Activated B cell treated with CpG ODN at 0.5 μM for 24 hours (primary cell): ENCODE results near the gene C16orf90. TPM values are rescaled to one million over a fixed set of nuclear protein-coding genes. Genes with fewer than 3 reads are reported as not detected.

ENCODE experiments used
- ATAC-seq: fragments of 200-7000 bp; cut with Tn5 transposase; one replicate; pipeline ENCODE4 v1.10.0; 2021; ENCODE audit warnings: low read depth, mild to moderate bottlenecking, moderate library complexity
- CTCF ChIA-PET: fragments of 350-600 bp; sonication (Branson Sonifier 250); formaldehyde crosslinking; loops from one replicate; lab custom pipeline; 2021; ENCODE audit warnings: antibody characterized with exemption; lab: Charles Lee
- POLR2A ChIA-PET: fragments of 350-600 bp; sonication (Branson Sonifier 250); formaldehyde crosslinking; loops from one replicate; lab custom pipeline; 2021; ENCODE audit warnings: antibody characterized with exemption; lab: Charles Lee
- DNase-seq: peaks from one replicate; pipeline ENCODE4 v3.0.0; 2022
- H3K27ac Mint-ChIP-seq: one replicate; pipeline ENCODE4 v1.8.0; 2020; ENCODE audit warnings: mixed read lengths
- H3K27me3 Mint-ChIP-seq: one replicate; pipeline ENCODE4 v1.8.0; 2021; ENCODE audit warnings: mixed read lengths
- H3K36me3 Mint-ChIP-seq: one replicate; pipeline ENCODE4 v1.8.0; 2021; ENCODE audit warnings: low read depth, mixed read lengths
- H3K4me1 Mint-ChIP-seq: one replicate; pipeline ENCODE4 v1.8.0; 2021; ENCODE audit warnings: mixed read lengths
- H3K4me3 Mint-ChIP-seq: one replicate; pipeline ENCODE4 v1.8.0; 2020; ENCODE audit warnings: mild to moderate bottlenecking, mixed read lengths
- H3K9me3 Mint-ChIP-seq: one replicate; pipeline ENCODE4 v1.8.0; 2020; ENCODE audit warnings: mixed read lengths
- intact Hi-C: fragments of 100-400 bp; cut with micrococcal nuclease; formaldehyde crosslinking; loops from one replicate; pipeline ENCODE4 v1.15.1; 2024
- total RNA-seq: library from RNA; stranded (reverse); gene quantifications from 2 replicates; pipeline ENCODE4 v1.2.3, GENCODE V29; 2022
- TF ChIP-seq, protein P1 (sequence below): fragments of 200-600 bp; IDR thresholded peaks from one replicate; pipeline ENCODE4 v1.8.0; 2022; ENCODE audit warnings: antibody characterized with exemption, mild to moderate bottlenecking

The C16orf90 gene
- total RNA-seq, 1 donor from 2014 or later: not detected

DNA sequence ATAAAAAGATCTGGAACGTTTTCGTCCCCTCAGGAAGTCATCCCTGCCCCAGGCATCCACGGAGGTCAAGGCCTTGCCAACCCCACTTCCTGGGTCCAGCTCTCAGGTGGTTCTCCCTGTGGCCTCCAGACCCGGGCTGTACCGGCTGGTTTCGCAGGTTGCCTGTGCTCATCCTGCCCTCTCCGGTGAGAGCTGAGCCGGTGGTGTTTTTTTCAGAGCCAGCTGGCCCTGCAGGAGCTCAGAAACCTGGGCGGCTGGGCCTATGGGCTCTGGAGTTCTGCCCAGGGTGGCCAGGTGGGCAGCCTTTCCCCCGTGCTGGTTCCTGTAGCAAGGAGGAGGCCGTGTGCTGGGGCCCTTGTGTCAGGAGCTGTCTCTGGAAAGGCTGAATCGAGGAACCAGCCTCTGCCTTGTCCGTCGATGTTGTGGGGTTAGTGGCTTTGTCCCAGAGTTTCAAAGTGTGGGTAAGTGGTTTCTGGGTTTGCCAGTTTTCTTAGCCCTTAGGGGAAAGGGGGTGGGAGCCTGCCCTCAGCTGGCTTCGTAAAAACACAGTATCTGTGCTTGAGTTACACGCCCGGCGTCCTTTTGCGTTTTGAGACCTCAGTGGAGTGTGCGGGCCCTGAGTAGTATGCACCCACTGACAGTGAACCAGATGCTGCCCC lies 23.6 kb downstream of the C16orf90 start:
- DNase-seq: no peak
- no peaks in the 10 kb centered on the region for H3K27me3 Mint-ChIP-seq

DNA sequence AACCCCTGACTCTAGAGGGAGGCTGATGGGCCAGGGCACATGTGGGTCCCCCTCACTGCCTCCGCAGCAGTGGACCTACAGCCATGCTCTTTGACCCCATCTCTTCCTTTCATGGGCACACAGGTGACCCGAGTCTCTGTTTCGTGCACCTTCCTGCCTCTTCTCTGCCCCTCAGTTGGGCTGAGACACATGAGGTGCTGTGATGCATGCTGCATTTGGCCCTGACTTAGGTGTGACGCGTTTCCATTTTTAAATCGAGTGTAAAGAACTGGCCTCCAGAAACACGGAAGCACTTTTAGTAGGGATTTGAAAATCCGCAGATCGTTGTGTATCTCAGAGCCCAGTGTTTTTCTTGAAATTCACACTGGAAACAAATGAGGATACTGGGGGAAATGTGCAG lies 24.6 kb downstream of the C16orf90 start:
- Mint-ChIP-seq H3K27me3 (no peaks in the 10 kb centered on the region), H3K27ac (no peak overlapping the region), H3K9me3 (peaks cover 4% of the 10 kb centered on the region), H3K36me3 (peaks cover 44% of the 10 kb centered on the region), H3K4me1 (peaks cover 30% of the 10 kb centered on the region), H3K4me3 (no peak overlapping the region)
- ChIA-PET CTCF (no interaction called here), POLR2A (no interaction called here)
- no peak for DNase-seq
- ATAC-seq: no peak
- TF ChIP-seq, protein P1, sequence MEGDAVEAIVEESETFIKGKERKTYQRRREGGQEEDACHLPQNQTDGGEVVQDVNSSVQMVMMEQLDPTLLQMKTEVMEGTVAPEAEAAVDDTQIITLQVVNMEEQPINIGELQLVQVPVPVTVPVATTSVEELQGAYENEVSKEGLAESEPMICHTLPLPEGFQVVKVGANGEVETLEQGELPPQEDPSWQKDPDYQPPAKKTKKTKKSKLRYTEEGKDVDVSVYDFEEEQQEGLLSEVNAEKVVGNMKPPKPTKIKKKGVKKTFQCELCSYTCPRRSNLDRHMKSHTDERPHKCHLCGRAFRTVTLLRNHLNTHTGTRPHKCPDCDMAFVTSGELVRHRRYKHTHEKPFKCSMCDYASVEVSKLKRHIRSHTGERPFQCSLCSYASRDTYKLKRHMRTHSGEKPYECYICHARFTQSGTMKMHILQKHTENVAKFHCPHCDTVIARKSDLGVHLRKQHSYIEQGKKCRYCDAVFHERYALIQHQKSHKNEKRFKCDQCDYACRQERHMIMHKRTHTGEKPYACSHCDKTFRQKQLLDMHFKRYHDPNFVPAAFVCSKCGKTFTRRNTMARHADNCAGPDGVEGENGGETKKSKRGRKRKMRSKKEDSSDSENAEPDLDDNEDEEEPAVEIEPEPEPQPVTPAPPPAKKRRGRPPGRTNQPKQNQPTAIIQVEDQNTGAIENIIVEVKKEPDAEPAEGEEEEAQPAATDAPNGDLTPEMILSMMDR: no peak
- intact Hi-C loops: no loop called here

More for the DNA sequence above, 23.6 kb downstream of the C16orf90 start:
- no peak for ATAC-seq
- CTCF ChIA-PET: no interaction called here
- Mint-ChIP-seq H3K4me3 (no peak overlapping the region), H3K4me1 (peaks cover 27% of the 10 kb centered on the region), H3K9me3 (peaks cover 4% of the 10 kb centered on the region), H3K27ac (no peak overlapping the region), H3K36me3 (peaks cover 37% of the 10 kb centered on the region)
- intact Hi-C loops: no loop called here
- TF ChIP-seq, protein P1: no peak
- POLR2A ChIA-PET: no interaction called here

DNA sequence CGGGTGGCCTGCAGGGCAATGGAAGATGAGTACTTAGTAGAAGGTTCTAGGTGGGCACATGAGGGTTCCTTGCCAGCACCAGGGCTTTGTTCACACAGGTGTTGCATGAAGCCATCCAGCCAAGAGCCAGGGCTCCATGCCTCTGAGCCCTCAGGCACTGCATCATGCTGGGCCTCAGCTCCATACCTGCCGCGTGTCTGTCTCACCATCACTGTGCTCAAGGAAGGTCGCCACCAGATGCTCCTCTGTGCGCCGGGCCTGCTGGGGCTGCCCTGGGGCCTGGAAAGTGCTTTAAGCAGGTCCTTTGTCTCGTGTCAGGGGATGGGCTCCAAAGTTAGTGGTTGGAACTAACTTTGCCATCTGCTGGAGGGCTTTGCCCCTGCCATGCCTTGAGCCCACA lies 25.6 kb downstream of the C16orf90 start:
- Mint-ChIP-seq H3K4me3 (no peak overlapping the region), H3K27ac (no peak overlapping the region), H3K36me3 (peaks cover 48% of the 10 kb centered on the region), H3K4me1 (peaks cover 36% of the 10 kb centered on the region), H3K27me3 (no peaks in the 10 kb centered on the region), H3K9me3 (peaks cover 4% of the 10 kb centered on the region)
- DNase-seq (no peak), ATAC-seq (no peak)
- CTCF ChIA-PET: no interaction called here
- intact Hi-C loops: no loop called here
- POLR2A ChIA-PET: no interaction called here
- TF ChIP-seq, protein P1: no peak

DNA sequence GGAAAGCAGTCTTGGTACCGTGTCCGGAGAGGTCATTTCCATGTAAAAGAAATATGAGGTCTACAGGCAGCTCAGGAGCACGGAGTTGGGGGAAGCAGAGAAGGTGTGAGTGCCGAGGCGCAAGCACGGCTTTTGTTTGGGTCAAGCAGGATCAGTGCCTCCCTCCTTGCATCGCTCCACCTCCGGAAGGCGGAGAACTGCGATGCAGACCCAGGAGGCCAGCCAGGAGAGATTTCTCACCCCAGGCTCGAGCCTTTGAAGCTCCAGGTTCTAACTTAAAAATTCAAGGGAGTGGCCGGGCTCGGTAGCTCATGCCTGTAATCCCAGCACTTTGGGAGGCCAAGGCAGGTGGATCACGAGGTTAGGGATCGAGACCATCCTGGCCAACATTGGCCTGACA lies 26.8 kb downstream of the C16orf90 start:
- ATAC-seq (no peak), DNase-seq (no peak)
- H3K27ac Mint-ChIP-seq: no peak overlapping the region
- CTCF ChIA-PET: no interaction called here
- intact Hi-C loops: no loop called here
- POLR2A ChIA-PET: no interaction called here
- no peak overlapping the region for H3K4me3 Mint-ChIP-seq
- H3K27me3 Mint-ChIP-seq: no peaks in the 10 kb centered on the region
- peaks cover 4% of the 10 kb centered on the region for H3K9me3 Mint-ChIP-seq
- H3K36me3 Mint-ChIP-seq: peaks cover 48% of the 10 kb centered on the region
- TF ChIP-seq, protein P1: no peak
- H3K4me1 Mint-ChIP-seq: peaks cover 43% of the 10 kb centered on the region

- H3K27ac Mint-ChIP-seq: no peak overlapping the region
- H3K27me3 Mint-ChIP-seq: no peaks in the 10 kb centered on the region
- POLR2A ChIA-PET: no interaction called here
- H3K4me3 Mint-ChIP-seq: no peak overlapping the region
- H3K9me3 Mint-ChIP-seq: peaks cover 1% of the 10 kb centered on the region
- TF ChIP-seq, protein P1: no peak
- ATAC-seq (no peak), DNase-seq (no peak)
- intact Hi-C loops: no loop called here
- CTCF ChIA-PET: no interaction called here
- peaks cover 39% of the 10 kb centered on the region for H3K4me1 Mint-ChIP-seq
- H3K36me3 Mint-ChIP-seq: peaks cover 43% of the 10 kb centered on the region
These were observed 27.4 kb downstream of the C16orf90 start for GRCh38 chr16:3467921-3468320.
